ENCODE results near the gene NPLOC4.
"Not testable (repeated sequence)": the region's sequence is repeated elsewhere in the genome, so short reads cannot be mapped to it uniquely, and the experiment has no call there.

The NPLOC4 gene

GRCh38 chr17:81630274-81630673 is 6.6 kb downstream of the NPLOC4 start:
- DNase-seq, result no peak

DNA sequence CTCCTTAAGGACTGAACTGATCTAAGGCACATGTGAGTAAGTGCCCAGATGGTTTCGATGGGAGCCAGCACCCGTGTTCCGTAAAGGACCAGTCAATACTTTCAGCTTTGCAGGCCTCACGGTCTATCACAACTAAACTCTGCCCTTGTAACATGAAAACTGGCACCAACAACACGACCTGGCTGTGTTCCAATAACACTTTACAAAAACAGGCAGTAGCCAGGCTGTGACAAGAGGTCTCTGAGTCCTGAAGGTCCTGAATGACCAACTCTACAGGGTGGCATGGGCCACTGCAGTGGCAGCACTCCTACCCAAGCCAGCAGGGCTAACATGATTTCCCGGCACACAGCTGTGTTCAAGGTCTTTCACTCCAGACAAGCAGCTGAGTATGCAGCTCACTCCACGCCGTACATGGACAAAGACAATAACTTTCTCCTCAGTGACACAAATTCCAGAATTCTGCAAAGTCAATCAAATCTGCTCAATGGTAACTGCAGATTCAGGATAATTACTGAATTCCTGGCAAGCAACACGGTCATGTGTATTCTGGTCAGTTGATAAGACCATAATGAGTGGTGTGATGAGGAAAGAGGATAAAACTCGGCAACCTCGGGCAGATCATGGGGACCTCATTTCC is 15.3 kb downstream of the NPLOC4 start:
- no peak for DNase-seq

GRCh38 chr17:81618307-81618706 is 18.6 kb downstream of the NPLOC4 start:
- DNase-seq, result not testable (repeated sequence)

DNA sequence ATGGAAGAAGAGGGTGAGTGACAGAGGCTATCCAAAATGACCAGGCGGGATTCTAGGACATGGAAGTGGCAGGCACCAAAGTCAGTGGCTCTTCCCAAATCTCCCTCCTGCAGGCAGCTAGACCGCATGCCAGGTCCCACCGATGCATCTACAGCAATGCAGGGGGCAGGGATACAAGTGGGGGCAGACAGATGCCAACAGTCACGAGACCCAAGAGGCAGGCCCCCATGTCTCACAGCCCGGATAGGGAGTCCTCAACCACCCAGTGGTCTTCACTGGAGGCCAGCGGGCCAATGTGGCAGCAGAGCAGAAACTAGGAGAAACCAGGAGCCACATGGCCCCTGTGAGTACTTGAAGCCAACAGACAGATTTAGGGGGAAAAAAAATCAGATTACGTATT is 20.0 kb downstream of the NPLOC4 start:
- DNase-seq, result no peak

GRCh38 chr17:81615401-81615930 is 21.4 kb downstream of the NPLOC4 start:
- DNase-seq, result no peak

DNA sequence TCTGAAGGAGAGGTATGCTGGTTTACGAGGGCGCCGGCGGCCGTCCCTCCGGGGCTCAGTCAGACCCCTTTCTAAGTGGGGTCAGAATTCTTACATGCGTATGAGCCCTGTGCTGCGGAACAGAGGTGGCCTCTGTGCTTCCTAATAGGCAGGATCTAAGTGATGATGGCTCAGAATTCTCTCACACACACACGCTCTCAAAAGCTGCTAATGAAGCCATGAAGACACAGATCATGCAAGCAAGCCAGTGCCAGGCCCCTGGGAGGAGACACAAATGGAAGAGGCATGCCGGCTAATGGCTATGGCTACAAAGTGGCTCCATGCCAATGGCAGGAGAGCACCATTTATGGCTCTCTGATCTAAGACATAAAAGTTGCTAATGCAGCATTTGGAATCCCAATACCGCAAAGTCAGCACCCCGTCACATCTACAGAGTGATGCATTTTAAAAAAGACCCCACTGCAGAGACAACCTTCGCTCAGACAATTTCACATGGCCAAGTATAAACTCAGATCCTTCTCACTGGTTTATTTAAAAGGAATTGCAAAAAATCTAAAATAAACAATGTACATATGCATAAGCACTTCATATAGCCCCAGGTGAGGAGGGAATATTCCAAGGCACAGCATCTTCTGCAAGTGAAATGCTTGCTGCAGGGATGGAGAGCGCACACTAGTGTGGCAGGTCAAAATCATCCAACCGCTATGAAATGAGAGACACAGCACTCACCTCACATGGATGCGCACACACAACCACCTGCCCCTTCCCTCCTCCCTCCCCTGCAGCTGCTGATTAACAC is 24.5 kb downstream of the NPLOC4 start:
- no peak for DNase-seq

DNA sequence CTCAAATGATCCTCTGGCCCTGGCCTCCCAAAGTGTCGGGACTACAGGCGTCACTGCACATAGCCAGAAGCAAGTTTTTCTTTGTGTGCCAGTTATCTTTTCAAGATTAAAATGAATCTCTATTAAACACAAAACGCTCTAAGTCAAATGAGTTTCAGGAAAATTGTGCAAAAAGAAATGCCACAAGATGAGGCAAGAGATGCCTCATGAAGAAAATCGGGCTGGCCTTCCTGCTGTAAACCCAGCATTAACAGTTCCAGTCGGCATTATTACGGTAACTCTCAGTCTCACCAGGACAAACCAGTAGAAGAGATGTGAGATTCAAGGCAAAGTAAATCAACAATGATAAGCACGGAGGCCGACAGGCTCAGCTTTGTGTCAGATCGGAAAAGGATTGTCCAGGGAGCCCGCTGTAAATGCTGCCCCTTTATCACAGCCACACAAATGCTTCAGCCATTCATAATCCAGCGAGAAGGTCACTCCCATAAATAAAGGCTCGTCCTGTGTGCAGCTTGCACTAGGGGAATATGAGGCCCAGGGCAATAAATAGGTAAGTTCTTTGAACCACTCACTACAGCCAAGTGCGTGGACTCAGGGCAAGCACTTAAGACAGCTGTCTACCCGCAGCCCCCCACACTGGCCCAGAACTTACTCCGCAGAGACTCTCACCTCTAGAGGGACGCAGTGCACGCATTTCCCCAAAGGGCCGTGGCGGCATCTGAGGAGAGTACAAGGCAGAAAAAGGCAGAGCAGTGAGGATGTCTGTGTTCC is 27.2 kb downstream of the NPLOC4 start:
- no peak for DNase-seq

DNA sequence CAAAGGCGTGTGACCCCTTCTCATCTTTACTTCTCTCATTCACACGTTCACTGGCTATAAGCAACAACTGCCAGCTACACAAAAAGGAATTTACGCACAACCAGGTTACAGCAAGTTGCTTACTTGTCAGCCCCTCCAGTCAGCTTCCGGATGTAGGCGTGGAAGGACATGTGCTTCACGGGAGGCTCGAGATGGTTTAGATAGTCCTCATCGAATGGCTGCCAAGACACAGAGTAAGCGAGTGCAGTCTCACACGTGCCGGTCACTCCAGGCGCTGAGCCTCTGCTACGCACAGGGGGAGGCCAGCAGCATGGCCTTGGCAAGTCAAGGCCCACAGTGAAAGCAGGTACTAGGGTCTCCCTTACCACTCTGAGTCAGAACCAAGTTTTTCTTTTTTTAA is 28.3 kb downstream of the NPLOC4 start:
- no peak for DNase-seq

- DNase-seq, result no peak
Measured at GRCh38 chr17:81608082-81608481, 28.8 kb downstream of the NPLOC4 start.

DNA sequence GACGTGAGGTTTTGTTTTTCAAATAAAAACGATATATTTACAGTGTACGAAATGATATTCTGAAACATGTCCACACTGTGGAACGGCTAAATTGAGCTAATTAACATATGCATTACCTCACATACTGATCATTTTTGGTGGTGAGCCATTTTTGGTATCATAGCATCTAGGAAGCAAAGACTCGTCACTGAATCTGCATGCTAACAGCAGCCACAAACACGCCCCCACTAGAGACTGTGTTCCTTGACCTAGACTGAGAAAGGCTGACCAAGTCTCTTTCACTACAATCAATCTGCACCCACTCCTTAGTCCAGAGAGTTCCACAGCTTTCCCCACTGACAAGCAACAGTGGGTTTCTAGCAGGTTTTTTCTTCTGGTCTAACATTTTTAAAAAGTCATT is 29.5 kb downstream of the NPLOC4 start:
- no peak for DNase-seq

GRCh38 chr17:81603846-81604610 is 32.9 kb downstream of the NPLOC4 start:
- DNase-seq, result no peak

- DNase-seq, result no peak
Measured at GRCh38 chr17:81601525-81602120, 35.3 kb downstream of the NPLOC4 start.

- no peak for DNase-seq
Measured at GRCh38 chr17:81599719-81600486, 37.0 kb downstream of the NPLOC4 start.

- no peak for DNase-seq
Measured at GRCh38 chr17:81593105-81593871, 43.6 kb downstream of the NPLOC4 start.

- DNase-seq, result no peak
Measured at GRCh38 chr17:81591971-81592370, 44.9 kb downstream of the NPLOC4 start.

DNA sequence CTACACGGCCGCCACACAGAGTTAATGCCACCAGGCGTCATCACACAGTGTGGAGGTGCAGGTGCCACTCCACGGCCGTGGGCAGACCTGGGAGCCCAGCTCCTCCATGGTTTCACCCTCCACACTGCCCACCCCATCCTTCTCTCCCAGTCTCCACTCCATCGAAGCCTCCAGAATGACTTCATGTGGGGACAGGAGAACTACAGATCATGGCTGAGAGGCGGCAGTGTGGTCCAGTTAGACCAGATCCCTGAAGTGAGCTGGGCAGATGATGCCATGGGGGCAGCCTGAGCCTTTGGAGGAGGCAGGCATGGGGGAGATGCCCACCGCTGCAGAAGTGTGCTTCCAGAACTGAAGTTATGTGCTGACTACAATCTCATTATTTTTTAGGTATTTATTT is 46.8 kb downstream of the NPLOC4 start:
- DNase-seq, result no peak

GRCh38 chr17:81589612-81590011 is 47.3 kb downstream of the NPLOC4 start:
- no peak for DNase-seq

GRCh38 chr17:81586096-81586495 is 50.8 kb downstream of the NPLOC4 start:
- DNase-seq, result no peak

- DNase-seq, result not testable (repeated sequence)
Measured at GRCh38 chr17:81584771-81585170, 52.1 kb downstream of the NPLOC4 start.

- DNase-seq, result no peak
Measured at GRCh38 chr17:81583589-81584342, 53.1 kb downstream of the NPLOC4 start.
